Limb (tissue), 2 donors: ENCODE results near the gene IQCM.
A peak's percentile ranks its signal among the peaks of the same experiment; 100 is the strongest.
"Not testable (repeated sequence)": the region's sequence is repeated elsewhere in the genome, so short reads cannot be mapped to it uniquely, and the experiment has no call there.

Experiments used
- DNase-seq, 2 donors: peaks; one replicate each; pipeline ENCODE4 v3.0.0-alpha.2; 2016; ENCODE audit errors: extremely low spot score in 2 of 2

The IQCM gene

DNA sequence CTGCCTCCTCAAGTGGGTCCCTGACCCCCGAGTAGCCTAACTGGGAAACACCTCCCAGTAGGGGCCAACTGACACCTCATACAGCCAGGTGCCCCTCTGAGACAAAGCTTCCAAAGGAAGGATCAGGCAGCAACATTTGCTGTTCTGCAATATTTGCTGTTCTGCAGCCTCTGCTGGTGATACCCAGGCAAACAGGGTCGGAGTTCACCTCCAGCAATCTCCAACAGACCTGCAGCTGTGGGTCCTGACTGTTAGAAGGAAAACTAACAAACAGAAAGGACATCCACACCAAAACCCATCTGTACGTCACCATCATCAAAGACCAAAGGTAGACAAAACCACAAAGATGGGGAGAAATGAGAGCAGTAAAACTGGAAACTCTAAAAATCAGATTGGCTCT, 347.0 kb downstream of the IQCM start:
- DNase-seq, result not testable (repeated sequence)

DNA sequence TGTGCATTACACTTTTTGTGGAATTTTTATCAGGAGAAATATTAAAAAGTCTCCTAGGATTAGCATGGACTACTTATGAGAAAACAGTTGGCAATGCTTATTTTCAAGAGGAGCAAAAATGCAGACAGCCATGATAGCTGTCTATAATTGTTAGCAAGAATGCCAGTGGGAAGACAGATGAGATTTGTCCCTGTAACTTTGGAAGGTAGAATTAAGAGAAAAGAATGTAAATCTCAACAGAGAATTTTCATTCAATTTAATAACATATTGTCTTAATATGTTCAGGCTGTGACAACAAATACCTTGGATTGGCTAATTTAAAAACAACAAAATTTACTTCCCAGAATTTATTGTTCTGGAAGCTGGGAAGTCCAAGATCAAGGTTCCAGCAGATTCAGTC, 349.2 kb downstream of the IQCM start:
- no peak for DNase-seq

DNA sequence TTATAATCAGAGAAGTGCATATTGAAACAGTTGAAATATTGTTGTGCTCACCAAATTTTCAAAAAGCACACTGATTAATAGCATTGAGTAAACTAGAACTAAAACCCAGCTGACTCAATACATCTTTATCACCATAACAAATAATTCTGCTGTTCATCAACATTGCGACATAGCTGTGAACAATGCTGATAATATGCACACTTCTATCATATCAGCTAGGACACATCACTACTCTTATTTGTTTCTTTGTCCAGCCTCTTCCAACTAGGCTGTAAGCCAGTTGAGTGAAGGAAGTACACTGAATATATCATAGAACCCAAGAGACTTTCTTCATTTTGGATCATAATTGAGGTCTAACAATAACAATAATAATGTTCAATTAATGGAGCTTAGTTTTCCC, 349.7 kb downstream of the IQCM start:
- DNase-seq, result no peak

DNA sequence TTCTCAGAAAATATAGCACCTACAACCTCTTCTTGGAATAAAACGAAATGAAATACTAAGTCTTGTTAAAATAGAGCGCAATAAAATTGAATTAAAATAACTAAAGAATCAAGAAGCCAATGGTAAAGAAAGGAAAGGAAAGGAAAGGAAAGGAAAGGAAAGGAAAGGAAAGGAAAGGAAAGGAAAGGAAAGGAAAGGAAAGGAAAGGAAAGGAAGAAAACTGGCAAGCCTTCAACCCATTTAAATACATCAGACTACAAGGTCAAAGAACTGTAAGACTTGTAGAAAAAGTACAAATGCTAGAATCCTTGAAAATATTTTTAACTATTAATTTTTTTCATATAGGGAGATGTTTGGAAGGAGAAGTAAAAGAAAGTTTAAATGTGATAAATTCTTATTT, 372.1 kb downstream of the IQCM start:
- no peak for DNase-seq

DNA sequence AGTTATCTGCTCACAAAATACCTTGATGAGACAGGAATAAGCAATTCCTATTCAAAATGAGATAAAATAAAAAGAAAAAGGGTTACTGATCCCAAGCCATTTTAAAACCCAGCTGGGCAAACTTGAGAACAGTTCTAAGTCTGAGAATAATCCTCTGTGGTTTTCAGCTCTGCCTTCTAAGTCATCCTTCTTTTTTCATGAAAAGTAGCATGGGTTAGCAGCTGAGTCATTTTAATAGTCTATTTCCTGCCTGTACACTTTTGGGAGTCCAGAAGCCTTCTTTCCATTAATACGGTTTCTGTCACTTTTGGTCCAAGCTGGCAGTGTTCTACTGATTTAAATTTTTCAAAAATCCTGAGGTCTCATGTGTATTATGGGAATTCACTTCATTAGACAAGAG, 374.3 kb downstream of the IQCM start:
- DNase-seq, result no peak

DNA sequence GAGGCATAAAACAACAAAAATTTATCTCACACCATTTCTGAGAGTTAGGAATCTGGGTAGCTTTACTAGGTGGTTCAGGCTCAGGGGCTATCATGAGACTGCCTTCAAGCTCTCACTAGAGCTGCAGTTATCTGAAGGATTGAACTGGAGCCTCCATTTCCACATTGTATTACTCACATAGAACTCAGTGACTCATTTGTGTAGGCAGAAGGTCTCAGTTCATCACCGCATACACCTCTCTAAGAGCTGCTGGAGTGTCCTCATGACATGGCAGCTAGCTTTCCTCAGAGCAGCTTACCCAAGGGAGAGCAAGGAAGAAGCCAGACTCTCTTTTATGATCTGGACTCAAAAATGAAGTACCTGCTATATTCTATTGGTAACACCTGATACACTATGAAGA, 389.2 kb downstream of the IQCM start:
- no peak for DNase-seq

DNA sequence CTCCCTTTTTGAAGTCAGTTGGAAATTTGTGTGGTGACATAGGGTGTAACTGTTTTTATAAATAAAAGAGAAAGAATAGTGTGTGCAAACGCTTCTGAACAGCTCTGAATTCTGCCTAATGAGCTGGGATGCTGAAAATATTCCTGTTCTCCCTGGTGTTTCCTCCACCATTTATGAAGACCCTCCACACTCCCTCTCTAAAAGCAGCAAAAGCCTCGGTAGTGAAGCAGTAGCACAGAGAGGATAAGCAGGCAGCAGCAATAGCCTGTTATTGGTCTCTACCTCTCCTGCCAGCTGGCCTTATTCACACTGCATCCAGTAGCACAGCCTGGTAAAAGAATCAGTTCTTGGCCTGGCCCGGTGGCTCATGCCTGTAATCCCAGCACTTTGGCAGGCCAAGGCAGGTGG, 406.1 kb downstream of the IQCM start:
- no peak for DNase-seq

DNA sequence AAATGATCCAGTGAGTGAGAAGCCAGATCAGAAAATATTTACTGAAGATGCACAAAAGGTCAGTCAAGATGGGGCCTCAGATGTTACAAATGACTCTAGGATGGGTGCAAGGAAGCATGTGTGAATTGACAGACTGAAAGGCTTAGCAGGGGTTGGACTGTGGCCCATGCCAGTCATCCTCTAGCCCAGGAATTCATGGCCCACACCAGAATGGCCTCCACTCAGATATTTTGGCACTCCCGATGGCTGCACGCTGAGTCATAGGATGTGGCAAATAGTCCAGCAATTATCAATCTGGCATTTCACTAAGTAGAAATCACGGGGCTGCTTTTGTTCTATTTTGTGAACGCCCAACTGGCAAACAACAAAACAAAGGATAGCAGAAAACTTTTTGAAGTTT, 406.5 kb downstream of the IQCM start:
- DNase-seq, result no peak

DNA sequence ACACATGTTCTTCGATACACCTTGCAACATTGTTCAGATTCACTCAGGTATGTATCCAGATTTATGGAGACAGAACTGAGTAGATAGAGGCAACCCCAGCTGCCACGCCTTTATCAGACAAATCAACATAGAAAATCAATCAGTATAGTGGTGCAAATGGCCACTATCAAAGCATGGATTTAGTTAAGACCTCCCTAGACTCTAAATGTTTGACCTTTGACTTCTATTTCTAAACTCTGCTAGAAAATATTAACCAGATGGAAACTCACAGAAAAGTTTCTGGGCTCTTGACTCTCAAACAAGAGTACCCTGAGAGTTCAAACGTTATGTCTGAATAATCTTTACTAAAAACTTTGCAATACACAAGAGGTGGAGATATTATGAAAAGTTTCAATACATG, 411.5 kb downstream of the IQCM start:
- DNase-seq, result no peak

DNA sequence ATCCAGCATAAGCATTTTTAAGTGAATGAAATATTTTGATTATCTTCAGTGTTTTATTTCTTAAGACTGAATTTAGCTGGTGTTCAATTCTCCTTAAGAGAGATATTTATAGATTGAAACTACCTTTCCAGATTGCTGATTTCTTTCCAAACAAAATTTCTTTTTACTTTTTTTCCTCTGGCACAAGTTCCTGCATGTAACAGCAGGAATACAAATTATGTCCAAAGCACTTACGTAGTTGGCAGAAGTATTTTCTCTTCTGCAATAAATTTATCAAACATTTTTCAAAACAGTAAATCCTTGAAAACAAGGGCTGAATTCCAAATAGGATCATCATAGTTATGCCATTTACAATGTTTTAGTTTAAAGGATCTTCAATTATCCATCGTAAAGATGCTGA, 412.6 kb downstream of the IQCM start:
- peak in 1 of 2 donors; percentile 59 for DNase-seq

DNA sequence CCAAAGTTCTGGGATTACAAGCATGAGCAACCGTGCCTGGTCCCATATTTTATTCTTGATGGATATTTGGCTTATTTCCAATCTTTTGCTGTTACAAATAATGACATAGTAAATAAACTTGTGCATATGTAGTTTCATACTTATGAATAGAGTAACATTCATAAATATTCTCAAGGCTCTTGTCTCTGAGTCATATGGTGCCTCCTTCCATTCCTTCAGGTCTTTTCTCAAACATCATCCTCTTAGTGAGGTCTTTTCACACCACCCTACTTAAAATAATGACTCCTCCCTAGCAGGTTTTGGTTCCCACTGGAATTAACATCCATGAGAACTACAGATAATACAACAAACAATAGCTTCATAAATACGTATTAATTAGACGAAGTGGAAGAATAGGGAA, 416.6 kb downstream of the IQCM start:
- DNase-seq, result no peak

DNA sequence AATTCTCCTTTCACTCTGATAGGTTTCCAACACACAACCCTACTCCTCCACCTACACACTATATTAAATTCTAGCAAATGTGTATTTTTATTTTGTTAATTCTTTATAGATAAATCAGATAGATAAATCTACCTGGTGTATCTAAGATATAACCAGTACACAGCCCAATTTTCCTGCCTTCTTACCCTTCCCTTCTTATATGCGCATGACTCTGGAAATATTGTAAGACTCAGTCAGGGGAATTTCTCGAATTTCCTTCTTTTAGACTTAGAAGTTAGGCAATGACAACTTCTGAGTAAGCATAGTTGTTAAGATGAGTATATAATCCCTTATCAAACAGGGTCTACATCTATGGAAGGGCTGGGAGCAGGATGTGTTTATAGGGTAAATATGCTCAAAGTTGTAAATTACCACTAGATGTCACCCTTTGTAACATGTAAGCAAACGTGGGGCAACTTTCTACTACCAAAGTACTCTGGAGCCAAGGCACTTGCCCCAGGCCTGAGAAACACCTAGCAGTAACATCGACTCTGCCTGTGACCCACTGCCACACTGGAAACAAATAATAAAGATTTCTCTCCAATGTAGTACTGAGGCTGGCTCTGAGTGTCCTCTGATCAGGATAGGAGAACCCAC, 444.7 kb downstream of the IQCM start:
- no peak for DNase-seq

DNA sequence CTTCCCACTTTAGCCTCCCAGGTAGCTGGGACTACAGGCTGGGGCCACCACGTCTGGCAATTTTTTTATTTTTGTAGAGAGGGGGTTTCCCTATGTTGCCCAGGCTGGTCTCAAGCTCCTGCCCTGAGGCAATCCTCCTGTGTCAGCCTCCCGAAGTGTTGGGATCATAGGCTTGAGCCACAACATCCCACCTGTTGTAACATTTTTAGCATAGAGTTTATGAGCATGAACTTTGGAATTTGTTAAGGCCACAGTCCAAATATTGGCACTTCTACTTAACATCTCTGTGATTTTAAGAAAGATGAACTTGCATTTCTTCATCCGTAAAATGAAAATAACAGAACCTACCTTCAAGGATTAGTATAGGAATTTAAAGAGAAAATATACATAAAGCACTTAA, 445.6 kb downstream of the IQCM start:
- no peak for DNase-seq

DNA sequence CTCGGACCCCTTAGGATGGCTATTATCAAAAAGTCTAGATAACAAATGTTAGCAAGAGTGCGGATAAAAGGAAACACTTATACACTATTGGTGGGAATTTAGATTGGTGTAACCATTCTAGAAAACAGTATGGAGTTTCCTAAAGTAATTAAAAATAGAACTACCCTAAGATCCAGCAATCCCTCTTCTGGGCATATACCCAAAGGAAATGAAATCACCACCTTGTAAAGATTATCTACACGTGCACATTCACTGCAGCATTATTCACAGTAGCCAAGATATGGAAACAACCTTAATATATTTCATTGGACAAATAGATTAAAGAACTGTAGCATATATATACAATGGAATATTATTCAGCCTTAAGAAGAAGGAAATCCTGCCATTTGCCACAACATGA, 462.4 kb downstream of the IQCM start:
- DNase-seq, result no peak

DNA sequence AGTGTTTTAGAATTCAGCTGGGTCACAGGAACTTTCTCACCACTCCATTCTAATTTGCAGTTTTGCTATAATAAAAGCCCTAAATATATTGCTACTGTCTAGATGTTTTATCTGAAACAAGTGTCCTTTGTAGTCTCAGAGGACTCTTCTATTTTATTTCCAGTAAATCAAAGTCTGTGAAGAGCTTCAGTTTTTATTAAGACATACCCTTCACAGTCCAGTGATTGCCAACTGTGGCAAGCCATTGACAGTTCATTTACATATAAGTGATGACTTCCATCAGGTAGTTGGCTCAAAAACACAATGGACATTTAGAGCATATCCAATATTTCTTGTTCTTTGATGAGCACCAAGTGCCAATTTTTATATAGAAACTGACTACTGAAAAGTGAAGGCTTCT, 466.1 kb downstream of the IQCM start:
- no peak for DNase-seq

DNA sequence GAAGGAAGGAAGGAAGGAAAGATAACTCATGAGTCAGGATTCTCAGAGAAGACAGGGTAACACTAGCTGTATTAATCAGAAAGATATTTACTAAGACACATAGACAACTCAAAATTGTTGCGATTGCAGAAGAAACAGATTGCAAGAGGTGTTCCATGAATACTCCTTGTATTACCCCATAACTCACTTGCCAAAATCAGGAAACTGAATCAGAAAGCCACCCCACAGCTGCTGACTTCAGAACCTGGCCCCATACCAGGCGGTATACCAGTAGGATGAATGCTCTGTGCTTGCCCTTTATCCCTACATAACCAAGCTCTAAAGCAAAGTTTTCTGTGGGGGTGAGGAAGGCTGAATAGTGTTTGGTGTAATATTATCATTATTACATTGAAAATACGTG, 468.5 kb downstream of the IQCM start:
- DNase-seq, result no peak

DNA sequence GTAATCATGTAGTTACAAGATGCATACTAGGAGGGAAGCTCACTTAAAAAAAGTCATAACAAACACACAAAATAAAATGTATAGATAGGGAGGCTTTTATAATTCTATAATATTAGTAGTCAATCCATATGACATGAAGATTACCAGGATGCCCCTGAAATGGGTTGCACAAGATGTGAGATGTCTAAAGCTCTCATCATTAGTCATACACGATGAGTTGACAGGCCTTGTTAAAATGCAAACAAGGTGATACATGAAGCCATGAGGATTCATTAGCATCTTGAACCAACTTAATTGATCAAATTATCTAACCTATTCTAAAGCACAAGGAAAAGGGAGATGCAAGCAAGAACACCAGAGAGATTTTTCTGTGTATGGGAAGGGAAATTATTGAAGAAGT, 470.2 kb downstream of the IQCM start:
- no peak for DNase-seq

DNA sequence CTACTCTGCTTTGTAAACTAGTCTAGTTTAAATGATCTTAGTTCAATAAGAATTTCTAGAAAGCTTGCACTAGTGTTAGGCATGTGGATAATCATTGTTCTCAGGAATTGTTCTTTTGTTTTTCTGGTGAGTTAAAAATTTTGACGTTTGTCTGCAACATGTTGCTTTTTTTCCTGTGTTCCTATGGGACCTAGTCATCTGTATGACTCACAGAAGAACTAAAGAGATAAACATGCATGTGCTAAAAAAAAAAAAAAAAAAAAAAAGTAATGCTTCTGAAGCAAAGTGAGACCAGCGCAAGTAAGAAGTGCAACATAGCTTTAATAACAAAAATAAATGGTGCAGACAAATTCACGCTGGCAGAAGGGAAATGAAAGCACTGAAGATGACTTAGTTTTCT, 471.2 kb downstream of the IQCM start:
- no peak for DNase-seq

DNA sequence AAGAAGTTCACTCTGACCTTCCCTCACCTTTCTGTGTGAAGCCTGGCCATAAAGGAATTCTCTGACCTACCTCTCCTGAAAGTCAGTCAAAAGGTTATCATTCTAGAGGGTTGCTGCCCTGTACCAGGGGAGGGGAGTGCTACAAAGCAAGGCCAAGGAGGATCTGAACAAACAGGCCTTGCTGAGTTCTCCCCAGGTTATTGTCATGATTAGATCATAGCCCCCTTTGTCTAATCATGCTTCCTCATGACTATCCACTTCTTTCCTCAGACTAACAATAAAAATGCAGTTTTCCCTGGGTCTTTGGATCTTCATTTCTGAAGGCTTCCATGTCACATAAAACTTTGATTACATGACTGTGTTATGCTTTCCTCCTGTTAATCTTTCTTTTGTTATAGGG, 472.0 kb downstream of the IQCM start:
- no peak for DNase-seq

DNA sequence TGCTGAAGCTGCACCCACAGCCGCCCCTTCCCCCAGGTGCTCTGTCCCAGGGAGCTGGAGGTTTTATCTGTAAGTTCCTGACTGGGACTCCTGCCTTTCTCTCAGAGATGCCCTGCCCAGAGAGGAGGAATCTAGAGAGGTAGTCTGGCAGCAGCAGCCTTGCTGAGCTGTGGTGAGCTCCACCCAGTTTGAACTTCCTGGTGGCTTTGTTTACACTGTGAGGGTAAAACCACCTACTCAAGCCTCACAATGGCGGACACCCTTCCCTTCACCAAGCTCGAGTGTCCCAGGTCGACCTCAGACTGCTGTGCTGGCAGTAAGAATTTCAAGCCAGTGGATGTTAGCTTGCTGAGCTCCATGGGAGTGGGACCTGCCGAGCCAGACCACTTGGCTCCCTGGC, 474.5 kb downstream of the IQCM start:
- not testable (repeated sequence) for DNase-seq

DNA sequence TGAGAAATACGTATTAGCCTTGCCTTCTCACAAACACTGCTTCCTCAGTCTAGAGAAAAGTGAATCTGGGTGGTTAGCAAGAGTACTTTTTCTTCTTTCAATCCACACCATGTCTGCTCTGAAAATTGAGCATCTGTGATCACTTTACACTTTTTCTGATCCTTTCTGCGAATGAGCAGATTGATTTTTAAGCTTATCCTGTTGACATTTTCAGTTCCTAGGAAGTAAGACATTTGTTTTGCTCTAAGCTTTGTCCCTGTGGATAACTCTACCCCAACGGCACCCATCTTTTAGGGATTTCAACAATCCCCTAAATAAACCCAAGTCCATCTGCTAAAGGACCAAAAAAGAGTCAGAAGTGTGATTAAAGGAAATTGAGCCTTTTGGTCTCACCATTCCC, 487.5 kb downstream of the IQCM start:
- no peak for DNase-seq

DNA sequence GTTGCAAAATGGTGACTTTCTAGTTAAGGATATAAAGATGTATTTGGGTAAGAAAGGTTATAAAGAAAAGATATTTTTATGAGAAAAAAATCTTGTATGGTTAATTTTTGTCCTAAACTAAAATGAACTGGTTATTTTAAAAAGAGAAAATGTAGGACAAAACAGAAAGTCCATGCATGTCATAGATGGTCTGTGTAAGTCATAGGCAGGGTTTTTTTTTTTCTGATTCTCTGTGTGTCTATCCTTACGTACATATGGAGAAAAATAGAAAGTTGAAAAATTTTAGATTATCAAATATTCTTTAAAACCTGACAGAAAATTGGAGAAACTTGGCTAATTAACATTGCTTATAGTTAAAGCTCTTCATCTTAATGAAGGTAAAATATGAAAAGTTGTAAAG, 493.4 kb downstream of the IQCM start:
- DNase-seq, result no peak

DNA sequence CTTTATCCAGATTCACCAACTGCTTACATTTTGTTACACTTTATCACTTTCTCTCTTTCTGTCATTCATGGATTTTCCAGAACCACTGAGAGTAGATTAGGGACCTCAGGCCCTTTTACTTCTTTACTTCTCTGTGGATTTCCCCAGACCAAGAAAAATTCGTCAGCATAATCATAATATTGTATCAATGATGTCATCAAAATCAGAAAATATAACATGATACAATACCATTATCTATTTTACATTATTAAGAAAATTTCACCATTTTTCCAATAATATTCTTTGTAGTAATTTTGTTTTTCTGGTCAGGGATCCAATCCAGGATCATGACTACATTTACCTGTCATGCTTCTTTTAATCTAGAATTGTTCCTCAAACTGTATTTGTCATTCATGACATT, 494.2 kb downstream of the IQCM start:
- no peak for DNase-seq

DNA sequence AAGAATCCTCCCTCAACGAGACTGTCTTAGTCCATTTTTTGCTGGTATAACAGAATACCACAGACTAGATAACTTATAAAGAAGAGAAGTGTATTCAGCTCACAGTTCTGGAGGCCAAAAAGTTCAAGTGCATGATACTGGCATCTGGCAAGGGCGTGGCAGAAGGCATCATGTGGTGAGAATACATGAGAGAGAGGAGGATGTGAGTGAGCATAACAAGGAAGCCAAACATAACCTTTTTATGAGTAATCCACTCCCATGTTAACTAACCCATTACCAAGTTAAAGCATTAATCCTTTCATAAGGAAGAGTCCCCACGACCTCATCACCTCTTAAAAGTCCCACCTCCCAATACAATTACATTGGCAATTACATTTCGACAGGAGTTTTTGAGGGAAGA, 504.6 kb downstream of the IQCM start:
- no peak for DNase-seq
